ENCODE data around the gene EFCAB6.

Gene EFCAB6

GRCh38 chr22:43744700-43745410 lies 67.2 kb downstream of the EFCAB6 start:
- no peak for DNase-seq (ENCODE audit: low spot score)

GRCh38 chr22:43743929-43744643 lies 68.0 kb downstream of the EFCAB6 start:
- no peak for DNase-seq (ENCODE audit: low spot score)

- no peak for DNase-seq (ENCODE audit: low spot score)
Observed at GRCh38 chr22:43743131-43743530, 69.0 kb downstream of the EFCAB6 start.

- DNase-seq (ENCODE audit: low spot score): no peak
Observed at GRCh38 chr22:43742154-43742950, 69.8 kb downstream of the EFCAB6 start.

- no peak for DNase-seq (ENCODE audit: low spot score)
Observed at GRCh38 chr22:43740587-43741270, 71.4 kb downstream of the EFCAB6 start.

GRCh38 chr22:43739851-43740379 lies 72.2 kb downstream of the EFCAB6 start:
- no peak for DNase-seq (ENCODE audit: low spot score)

- no peak for DNase-seq (ENCODE audit: low spot score)
Observed at GRCh38 chr22:43737150-43737828, 74.8 kb downstream of the EFCAB6 start.

GRCh38 chr22:43736651-43737050 lies 75.5 kb downstream of the EFCAB6 start:
- DNase-seq (ENCODE audit: low spot score): no peak

- DNase-seq (ENCODE audit: low spot score): no peak
Observed at GRCh38 chr22:43734370-43735150, 77.5 kb downstream of the EFCAB6 start.

- no peak for DNase-seq (ENCODE audit: low spot score)
Observed at GRCh38 chr22:43733138-43733537, 79.0 kb downstream of the EFCAB6 start.

GRCh38 chr22:43731988-43732387 lies 80.1 kb downstream of the EFCAB6 start:
- no peak for DNase-seq (ENCODE audit: low spot score)

- DNase-seq (ENCODE audit: low spot score): no peak
Observed at GRCh38 chr22:43726964-43727543, 85.1 kb downstream of the EFCAB6 start.

GRCh38 chr22:43726322-43726721 lies 85.8 kb downstream of the EFCAB6 start:
- no peak for DNase-seq (ENCODE audit: low spot score)

- DNase-seq (ENCODE audit: low spot score): no peak
Observed at GRCh38 chr22:43723816-43724215, 88.3 kb downstream of the EFCAB6 start.

- DNase-seq (ENCODE audit: low spot score): no peak
Observed at GRCh38 chr22:43722444-43722843, 89.7 kb downstream of the EFCAB6 start.

GRCh38 chr22:43720716-43721115 lies 91.4 kb downstream of the EFCAB6 start:
- DNase-seq (ENCODE audit: low spot score): no peak

- no peak for DNase-seq (ENCODE audit: low spot score)
Observed at GRCh38 chr22:43714104-43714503, 98.0 kb downstream of the EFCAB6 start.

GRCh38 chr22:43711681-43712080 lies 100.4 kb downstream of the EFCAB6 start:
- DNase-seq (ENCODE audit: low spot score): no peak

- DNase-seq (ENCODE audit: low spot score): no peak
Observed at GRCh38 chr22:43707648-43708047, 104.5 kb downstream of the EFCAB6 start.
